Stomach (tissue), 4 donors: ENCODE results near the gene DUSP7.

Experiments used
- POLR2A ChIP-seq, 4 donors: fragments of 450-650 bp; IDR thresholded peaks; one replicate each; pipeline ENCODE4 v1.6.1; 2016; ENCODE audit warnings: antibody characterized with exemption in 4 of 4, control low read depth in 2 of 4, mild to moderate bottlenecking in 1 of 4, moderate library complexity in 1 of 4
- POLR2AphosphoS5 ChIP-seq, 3 donors: sonication (generic); formaldehyde crosslinking; IDR thresholded peaks; one replicate each; pipeline ENCODE4 v1.6.1; 2016; ENCODE audit warnings: antibody characterized with exemption in 3 of 3
- TF ChIP-seq, protein P1 (sequence below), 7 experiments: fragments of 450-650 bp in 4 of 7; fragments of 200-600 bp in 3 of 7; sonication (generic) in 3 of 7; IDR thresholded peaks; one replicate each; pipeline ENCODE4 v1.5.1; 2016 to 2019; ENCODE audit warnings: antibody characterized with exemption in 7 of 7, control low read depth in 2 of 7, mild to moderate bottlenecking in 1 of 7

DNA sequence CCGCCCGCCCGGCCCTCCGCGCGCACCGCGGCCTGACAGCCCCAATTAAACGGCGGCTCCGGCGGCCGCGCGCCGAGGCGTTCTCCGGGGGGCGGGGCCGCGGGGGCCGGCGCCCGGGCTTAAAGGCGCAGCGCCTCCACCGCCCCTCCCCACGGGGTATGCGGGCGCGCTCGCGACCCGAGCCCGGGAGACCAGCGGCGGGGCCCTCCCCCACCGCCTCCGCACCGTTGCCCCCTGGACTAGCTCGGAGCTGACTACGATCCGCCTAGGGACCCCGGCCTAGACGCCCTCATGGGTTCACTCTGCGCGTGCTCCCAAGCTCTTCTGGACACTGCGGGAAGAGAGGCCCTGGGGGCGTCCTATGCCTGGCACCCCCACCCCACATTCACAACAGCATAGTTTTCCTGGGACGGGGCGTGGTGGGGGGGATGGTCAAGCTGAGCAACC is at the start of gene DUSP7:
- TF ChIP-seq, protein P1, sequence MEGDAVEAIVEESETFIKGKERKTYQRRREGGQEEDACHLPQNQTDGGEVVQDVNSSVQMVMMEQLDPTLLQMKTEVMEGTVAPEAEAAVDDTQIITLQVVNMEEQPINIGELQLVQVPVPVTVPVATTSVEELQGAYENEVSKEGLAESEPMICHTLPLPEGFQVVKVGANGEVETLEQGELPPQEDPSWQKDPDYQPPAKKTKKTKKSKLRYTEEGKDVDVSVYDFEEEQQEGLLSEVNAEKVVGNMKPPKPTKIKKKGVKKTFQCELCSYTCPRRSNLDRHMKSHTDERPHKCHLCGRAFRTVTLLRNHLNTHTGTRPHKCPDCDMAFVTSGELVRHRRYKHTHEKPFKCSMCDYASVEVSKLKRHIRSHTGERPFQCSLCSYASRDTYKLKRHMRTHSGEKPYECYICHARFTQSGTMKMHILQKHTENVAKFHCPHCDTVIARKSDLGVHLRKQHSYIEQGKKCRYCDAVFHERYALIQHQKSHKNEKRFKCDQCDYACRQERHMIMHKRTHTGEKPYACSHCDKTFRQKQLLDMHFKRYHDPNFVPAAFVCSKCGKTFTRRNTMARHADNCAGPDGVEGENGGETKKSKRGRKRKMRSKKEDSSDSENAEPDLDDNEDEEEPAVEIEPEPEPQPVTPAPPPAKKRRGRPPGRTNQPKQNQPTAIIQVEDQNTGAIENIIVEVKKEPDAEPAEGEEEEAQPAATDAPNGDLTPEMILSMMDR (IDR thresholded peaks at IDR 0.05): no peak
- TF ChIP-seq POLR2AphosphoS5 (IDR thresholded peaks at IDR 0.05) (no peak), POLR2A (IDR thresholded peaks at IDR 0.05) (no peak)
